ENCODE results near the gene IRS2.
A peak's percentile ranks its signal among the peaks of the same experiment; 100 is the strongest.
"Not testable (repeated sequence)": the region's sequence is repeated elsewhere in the genome, so short reads cannot be mapped to it uniquely, and the experiment has no call there.

The IRS2 gene

GRCh38 chr13:109737606-109738005 is 48.8 kb downstream of the IRS2 start:
- no peaks in the 10 kb centered on the region for H3K27me3 ChIP-seq (ENCODE audit: insufficient read depth, low read length)
- no peaks in the 10 kb centered on the region for H3K9me3 ChIP-seq (ENCODE audit: insufficient read depth, low read depth, low read length)
- H3K27ac ChIP-seq (ENCODE audit: low read length) = no peak overlapping the region
- H3K36me3 ChIP-seq (ENCODE audit: insufficient read depth, low read depth, low read length) = no peaks in the 10 kb centered on the region
- H3K4me3 ChIP-seq (ENCODE audit: low read length) = no peak overlapping the region
- H3K4me1 ChIP-seq (ENCODE audit: insufficient read depth, low read length) = no peaks in the 10 kb centered on the region
- no peak overlapping the region for H3K9ac ChIP-seq (ENCODE audit: low read depth, low read length)

DNA sequence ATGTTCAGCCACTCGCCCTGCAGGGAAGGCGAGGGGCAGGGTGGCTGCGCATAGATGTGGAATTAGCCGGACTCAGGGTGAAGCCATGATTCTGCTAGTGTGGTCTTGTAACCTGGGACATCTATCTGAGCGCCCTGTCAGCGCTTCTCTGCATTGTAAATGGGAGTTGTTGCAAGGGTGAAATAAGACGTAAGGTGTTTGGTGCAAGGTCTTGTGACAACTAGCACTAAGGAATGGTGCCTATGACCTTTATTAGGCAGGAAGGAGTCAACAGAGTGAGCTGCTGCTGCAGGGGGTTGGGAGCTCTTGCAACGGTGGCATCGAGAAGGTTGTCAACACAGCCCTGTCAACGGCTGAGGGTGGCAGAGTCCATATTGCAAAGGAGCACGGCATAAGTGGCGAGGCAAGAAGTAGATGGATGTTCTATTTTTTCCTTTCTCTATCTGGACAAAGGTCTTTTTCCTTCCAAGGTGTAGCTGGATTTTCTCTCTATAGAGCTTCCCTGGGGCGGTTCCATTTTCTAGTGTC is 49.3 kb downstream of the IRS2 start:
- Histone ChIP-seq H3K36me3 (ENCODE audit: insufficient read depth, low read depth, low read length) (no peaks in the 10 kb centered on the region), H3K4me3 (ENCODE audit: low read length) (no peak overlapping the region), H3K27ac (ENCODE audit: low read length) (no peak overlapping the region), H3K4me1 (ENCODE audit: insufficient read depth, low read length) (no peaks in the 10 kb centered on the region), H3K9ac (ENCODE audit: low read depth, low read length) (no peak overlapping the region), H3K9me3 (ENCODE audit: insufficient read depth, low read depth, low read length) (no peaks in the 10 kb centered on the region), H3K27me3 (ENCODE audit: insufficient read depth, low read length) (no peaks in the 10 kb centered on the region)

DNA sequence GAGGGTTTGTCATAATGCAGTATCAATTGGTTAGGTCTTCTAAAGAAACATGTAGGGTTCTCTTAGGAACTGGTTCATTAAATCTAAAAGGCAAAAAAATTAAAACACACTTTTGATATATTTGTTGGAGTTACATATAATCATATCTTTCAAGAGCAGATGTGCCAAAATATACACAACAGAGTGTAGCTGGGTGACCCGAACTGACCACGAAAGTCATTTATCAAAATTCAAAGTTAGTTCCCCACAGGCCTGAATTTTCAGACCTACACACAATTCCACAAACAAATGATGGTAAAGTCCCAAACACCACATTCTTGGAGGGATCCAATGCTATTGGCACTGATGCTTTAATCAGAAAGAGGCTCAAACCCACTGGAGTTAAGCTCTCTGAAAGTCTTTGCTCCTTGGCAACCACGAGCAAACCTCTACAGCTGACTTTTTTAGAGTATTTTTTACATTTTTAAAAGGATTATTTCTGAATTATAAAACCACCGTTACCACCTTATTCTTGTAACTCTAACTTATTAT is 50.9 kb downstream of the IRS2 start:
- Histone ChIP-seq H3K9ac (ENCODE audit: low read depth, low read length) (no peak overlapping the region), H3K9me3 (ENCODE audit: insufficient read depth, low read depth, low read length) (no peaks in the 10 kb centered on the region), H3K27me3 (ENCODE audit: insufficient read depth, low read length) (no peaks in the 10 kb centered on the region), H3K4me3 (ENCODE audit: low read length) (no peak overlapping the region), H3K4me1 (ENCODE audit: insufficient read depth, low read length) (no peaks in the 10 kb centered on the region), H3K36me3 (ENCODE audit: insufficient read depth, low read depth, low read length) (no peaks in the 10 kb centered on the region), H3K27ac (ENCODE audit: low read length) (no peak overlapping the region)

GRCh38 chr13:109734002-109734785 is 52.2 kb downstream of the IRS2 start:
- Histone ChIP-seq H3K27ac (ENCODE audit: low read length) (no peak overlapping the region), H3K9ac (ENCODE audit: low read depth, low read length) (no peak overlapping the region), H3K36me3 (ENCODE audit: insufficient read depth, low read depth, low read length) (no peaks in the 10 kb centered on the region), H3K4me1 (ENCODE audit: insufficient read depth, low read length) (peaks cover 5% of the 10 kb centered on the region; the same call in 1 of the 2 replicates), H3K4me3 (ENCODE audit: low read length) (no peak overlapping the region), H3K9me3 (ENCODE audit: insufficient read depth, low read depth, low read length) (no peaks in the 10 kb centered on the region), H3K27me3 (ENCODE audit: insufficient read depth, low read length) (no peaks in the 10 kb centered on the region)

- no peaks in the 10 kb centered on the region for H3K36me3 ChIP-seq (ENCODE audit: insufficient read depth, low read depth, low read length)
- H3K27me3 ChIP-seq (ENCODE audit: insufficient read depth, low read length) = no peaks in the 10 kb centered on the region
- no peak overlapping the region for H3K27ac ChIP-seq (ENCODE audit: low read length)
- no peak overlapping the region for H3K4me3 ChIP-seq (ENCODE audit: low read length)
- no peak overlapping the region for H3K9ac ChIP-seq (ENCODE audit: low read depth, low read length)
- H3K9me3 ChIP-seq (ENCODE audit: insufficient read depth, low read depth, low read length) = no peaks in the 10 kb centered on the region
- H3K4me1 ChIP-seq (ENCODE audit: insufficient read depth, low read length) = peaks cover 8% of the 10 kb centered on the region; the same call in 1 of the 2 replicates
Measured at GRCh38 chr13:109733550-109733949, 52.8 kb downstream of the IRS2 start.

GRCh38 chr13:109732470-109733170 is 53.8 kb downstream of the IRS2 start:
- H3K27ac ChIP-seq (ENCODE audit: low read length); H3K4me3 ChIP-seq (ENCODE audit: low read length); H3K27me3 ChIP-seq (ENCODE audit: insufficient read depth, low read length); H3K9me3 ChIP-seq (ENCODE audit: insufficient read depth, low read depth, low read length); H3K9ac ChIP-seq (ENCODE audit: low read depth, low read length); H3K36me3 ChIP-seq (ENCODE audit: insufficient read depth, low read depth, low read length); H3K4me1 ChIP-seq (ENCODE audit: insufficient read depth, low read length): not testable (repeated sequence)

- Histone ChIP-seq H3K9me3 (ENCODE audit: insufficient read depth, low read depth, low read length) (no peaks in the 10 kb centered on the region), H3K27me3 (ENCODE audit: insufficient read depth, low read length) (no peaks in the 10 kb centered on the region), H3K4me3 (ENCODE audit: low read length) (no peak overlapping the region), H3K4me1 (ENCODE audit: insufficient read depth, low read length) (peaks cover 8% of the 10 kb centered on the region; the same call in 1 of the 2 replicates), H3K9ac (ENCODE audit: low read depth, low read length) (no peak overlapping the region), H3K36me3 (ENCODE audit: insufficient read depth, low read depth, low read length) (no peaks in the 10 kb centered on the region), H3K27ac (ENCODE audit: low read length) (no peak overlapping the region)
Measured at GRCh38 chr13:109730812-109731335, 55.5 kb downstream of the IRS2 start.

DNA sequence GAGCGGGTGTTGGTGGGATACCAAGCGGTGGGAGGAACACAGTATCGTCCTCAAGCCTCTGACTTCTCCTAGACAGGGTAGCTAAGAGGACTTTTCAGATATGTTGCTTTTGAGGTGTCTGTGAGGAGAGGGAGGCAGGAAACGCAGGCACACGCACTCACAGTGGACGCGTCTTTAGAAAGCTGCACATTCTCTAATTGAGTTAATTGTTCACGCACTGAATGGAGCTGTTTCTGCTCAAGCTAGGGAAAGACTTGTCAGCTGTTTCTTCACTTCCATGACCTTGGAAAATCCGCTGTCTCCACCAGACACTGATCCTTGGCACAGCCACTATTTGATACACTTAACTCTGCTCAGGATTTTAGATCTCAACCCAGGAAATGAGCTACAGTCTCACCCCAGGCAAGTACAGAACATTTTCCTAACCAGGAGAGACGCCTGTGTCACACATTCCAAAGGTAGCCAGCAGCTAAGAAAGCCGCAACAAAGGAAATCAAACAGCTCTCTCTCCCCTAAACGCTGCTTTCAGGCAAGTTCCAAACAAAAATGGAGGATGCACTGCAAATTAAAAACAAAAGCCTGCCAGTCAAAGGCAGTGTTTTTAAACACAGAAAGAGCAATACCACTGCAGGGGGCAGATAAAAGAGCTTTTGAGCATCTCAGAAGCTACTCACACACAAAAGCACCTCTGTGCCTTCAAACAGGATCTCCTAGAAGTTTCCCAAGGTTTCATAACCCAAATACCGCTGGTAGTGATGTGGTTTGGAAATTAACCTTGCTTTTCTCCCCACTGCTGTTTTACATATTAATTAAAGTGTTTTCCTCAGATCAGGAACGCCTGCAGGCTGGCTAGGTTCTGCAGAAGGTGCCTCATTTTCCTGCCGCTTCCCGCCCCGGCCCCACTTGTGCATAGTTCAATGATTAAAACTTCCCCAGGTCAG is 57.3 kb downstream of the IRS2 start:
- Histone ChIP-seq H3K27ac (ENCODE audit: low read length) (no peak overlapping the region), H3K9me3 (ENCODE audit: insufficient read depth, low read depth, low read length) (no peaks in the 10 kb centered on the region), H3K4me3 (ENCODE audit: low read length) (0 out of 2 replicates have a peak overlapping the region, but pooled peaks have one; percentile 4), H3K27me3 (ENCODE audit: insufficient read depth, low read length) (no peaks in the 10 kb centered on the region), H3K4me1 (ENCODE audit: insufficient read depth, low read length) (peaks cover 8% of the 10 kb centered on the region; the same call in 1 of the 2 replicates), H3K9ac (ENCODE audit: low read depth, low read length) (peak overlapping the region; percentile 40; the same call in 1 of the 2 replicates), H3K36me3 (ENCODE audit: insufficient read depth, low read depth, low read length) (no peaks in the 10 kb centered on the region)

GRCh38 chr13:109728061-109728460 is 58.3 kb downstream of the IRS2 start:
- Histone ChIP-seq H3K4me3 (ENCODE audit: low read length) (no peak overlapping the region), H3K36me3 (ENCODE audit: insufficient read depth, low read depth, low read length) (no peaks in the 10 kb centered on the region), H3K27ac (ENCODE audit: low read length) (no peak overlapping the region), H3K9ac (ENCODE audit: low read depth, low read length) (no peak overlapping the region), H3K27me3 (ENCODE audit: insufficient read depth, low read length) (no peaks in the 10 kb centered on the region), H3K4me1 (ENCODE audit: insufficient read depth, low read length) (peaks cover 8% of the 10 kb centered on the region; the same call in 1 of the 2 replicates), H3K9me3 (ENCODE audit: insufficient read depth, low read depth, low read length) (no peaks in the 10 kb centered on the region)

DNA sequence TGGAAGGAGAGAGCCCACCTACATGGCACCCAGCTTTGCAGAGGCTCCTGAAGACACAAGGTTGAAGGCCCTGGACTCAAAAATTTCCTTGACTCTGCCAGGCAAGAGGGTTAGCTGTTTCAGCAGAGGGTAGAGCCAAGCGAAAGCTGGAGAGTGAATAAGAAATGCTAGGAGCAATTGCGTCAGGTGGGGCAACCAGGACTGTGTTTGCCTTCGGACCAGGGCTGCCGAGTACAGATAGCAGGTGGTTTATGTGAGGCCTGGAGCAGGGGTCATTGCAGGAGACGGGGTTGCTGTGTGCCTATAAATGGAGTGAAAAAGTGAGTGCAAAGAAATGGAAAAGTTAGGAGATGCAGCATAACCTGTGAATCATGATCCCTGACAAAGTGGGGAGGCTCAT is 59.1 kb downstream of the IRS2 start:
- Histone ChIP-seq H3K27ac (ENCODE audit: low read length) (no peak overlapping the region), H3K27me3 (ENCODE audit: insufficient read depth, low read length) (no peaks in the 10 kb centered on the region), H3K9ac (ENCODE audit: low read depth, low read length) (no peak overlapping the region)

More for the DNA sequence above, 59.1 kb downstream of the IRS2 start:
- Histone ChIP-seq H3K4me1 (ENCODE audit: insufficient read depth, low read length) (peaks cover 11% of the 10 kb centered on the region; the same call in 1 of the 2 replicates), H3K4me3 (ENCODE audit: low read length) (no peak overlapping the region), H3K9me3 (ENCODE audit: insufficient read depth, low read depth, low read length) (no peaks in the 10 kb centered on the region), H3K36me3 (ENCODE audit: insufficient read depth, low read depth, low read length) (no peaks in the 10 kb centered on the region)

Data from iPS-20b (cell line).